Measurements from ENCODE around the gene MYH10.

The MYH10 gene

DNA sequence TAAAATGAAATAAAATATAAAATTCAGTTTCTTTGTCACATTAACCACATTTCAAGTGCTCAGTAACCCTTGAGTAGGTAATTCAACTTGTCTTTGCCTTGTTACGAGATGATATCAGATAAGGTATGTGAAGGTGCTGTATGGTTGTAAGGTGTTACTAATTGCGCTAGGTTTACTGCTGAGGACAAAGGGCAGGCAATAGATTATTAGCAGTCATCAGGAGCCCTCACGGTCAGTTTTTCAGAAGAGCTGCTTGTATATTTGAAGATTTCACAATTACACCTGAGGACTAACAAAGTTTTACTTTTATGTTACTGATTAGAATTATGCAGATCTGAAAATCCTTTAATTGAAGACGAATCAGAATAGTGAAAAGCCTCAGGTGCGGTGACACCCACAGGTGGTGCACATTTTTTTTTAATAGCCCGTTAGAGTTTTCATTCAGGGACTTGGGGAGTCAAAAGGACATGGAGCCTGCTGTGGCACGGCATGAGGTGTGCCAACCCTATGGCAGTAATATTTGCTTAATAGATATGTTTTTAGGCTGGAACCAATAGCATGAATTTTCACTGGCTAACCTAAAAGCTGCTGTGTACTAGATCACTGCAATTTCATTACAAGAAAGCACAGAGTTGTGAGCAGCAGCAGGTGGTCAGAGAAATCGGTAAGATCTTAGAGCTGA, 178.5 kb downstream of the MYH10 start:
- DNase-seq (ENCODE audit: low read depth in 2 of 3, low spot score in 1 of 3), result no peak

GRCh38 chr17:8448310-8448709, 182.2 kb downstream of the MYH10 start:
- no peak for DNase-seq (ENCODE audit: low read depth in 2 of 3, low spot score in 1 of 3)

DNA sequence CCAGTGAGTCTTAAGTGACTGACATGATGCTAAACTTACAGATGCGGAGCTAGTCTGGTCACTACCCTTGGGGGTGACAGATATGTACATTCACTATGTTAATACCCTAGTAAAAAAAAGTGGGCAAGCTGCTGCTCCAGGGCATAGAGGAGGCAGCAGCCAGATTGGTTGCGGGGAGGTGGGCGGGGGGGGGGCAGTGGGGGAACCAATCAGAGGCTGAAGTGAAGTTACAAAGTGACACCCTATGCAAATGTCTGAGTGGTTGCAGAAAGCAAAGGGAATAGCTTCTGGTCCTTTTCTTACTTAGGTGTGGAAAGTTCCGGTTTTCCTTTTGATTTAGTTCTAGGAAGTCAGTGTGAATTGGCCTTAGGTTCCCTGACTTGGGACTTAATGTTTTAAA, 182.7 kb downstream of the MYH10 start:
- DNase-seq (ENCODE audit: low read depth in 2 of 3, low spot score in 1 of 3), result no peak

GRCh38 chr17:8445536-8445935, 185.0 kb downstream of the MYH10 start:
- no peak for DNase-seq (ENCODE audit: low read depth in 2 of 3, low spot score in 1 of 3)

DNA sequence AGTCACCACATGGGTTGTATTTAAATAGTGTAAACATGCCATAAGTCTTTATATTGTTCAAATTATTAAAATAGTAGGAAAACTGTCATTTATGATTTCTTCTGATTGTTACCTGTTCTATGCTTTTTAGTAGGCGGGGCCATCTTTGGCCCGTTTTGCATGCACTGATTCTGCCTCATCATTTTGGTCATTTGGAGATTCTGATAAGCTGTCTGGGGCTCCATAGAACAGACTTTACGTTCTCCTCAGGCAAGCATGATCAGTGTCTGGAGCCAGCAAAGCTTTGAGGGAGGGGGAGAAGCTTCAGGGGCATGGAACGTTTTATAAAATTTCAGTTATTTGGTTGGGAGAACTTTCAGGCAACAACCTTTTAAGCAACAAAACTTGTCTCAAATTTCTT, 186.0 kb downstream of the MYH10 start:
- no peak for DNase-seq (ENCODE audit: low read depth in 2 of 3, low spot score in 1 of 3)

- no peak for DNase-seq (ENCODE audit: low read depth in 2 of 3, low spot score in 1 of 3)
Measured at GRCh38 chr17:8443756-8444155, 186.8 kb downstream of the MYH10 start.

DNA sequence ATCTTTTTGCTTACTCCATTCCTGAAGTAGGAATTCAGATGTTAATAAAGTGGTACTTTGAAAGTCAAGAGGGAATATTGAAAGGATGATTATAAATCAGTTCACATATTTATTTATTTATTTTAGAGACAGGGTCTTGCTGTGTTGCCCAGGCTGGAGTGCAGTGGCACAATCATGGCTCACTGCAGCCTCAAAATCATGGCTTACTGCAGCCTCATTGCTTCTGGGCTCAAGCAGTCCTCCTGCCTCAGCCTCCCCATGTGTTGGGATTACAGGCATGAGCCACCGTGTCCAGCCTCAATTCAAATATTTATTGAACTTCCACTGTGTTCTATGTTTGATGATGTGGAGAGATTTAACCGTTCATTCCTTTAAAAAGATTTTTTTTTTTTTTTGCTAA, 188.2 kb downstream of the MYH10 start:
- no peak for DNase-seq (ENCODE audit: low read depth in 2 of 3, low spot score in 1 of 3)

DNA sequence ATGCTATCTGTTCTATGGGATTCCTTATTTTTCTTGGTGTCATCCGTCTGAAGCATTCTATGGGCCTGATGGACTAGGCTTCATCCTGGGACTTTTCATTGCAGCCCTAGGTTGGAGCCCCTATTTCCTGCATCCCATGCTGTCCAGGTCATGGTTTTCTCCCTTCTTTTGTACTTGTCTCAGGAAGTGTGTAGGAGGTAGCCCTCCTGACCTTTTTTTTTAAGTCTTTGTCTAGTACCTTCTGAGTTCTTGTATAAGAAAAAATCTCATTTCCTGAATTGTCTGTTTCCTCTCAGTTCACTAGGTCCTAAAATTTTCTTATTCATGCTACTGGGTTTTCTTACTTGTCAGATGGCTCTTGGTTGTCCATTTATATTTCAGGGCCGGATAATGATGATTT, 188.8 kb downstream of the MYH10 start:
- no peak for DNase-seq (ENCODE audit: low read depth in 2 of 3, low spot score in 1 of 3)

- no peak for DNase-seq (ENCODE audit: low read depth in 2 of 3, low spot score in 1 of 3)
Measured at GRCh38 chr17:8439681-8440080, 190.8 kb downstream of the MYH10 start.

DNA sequence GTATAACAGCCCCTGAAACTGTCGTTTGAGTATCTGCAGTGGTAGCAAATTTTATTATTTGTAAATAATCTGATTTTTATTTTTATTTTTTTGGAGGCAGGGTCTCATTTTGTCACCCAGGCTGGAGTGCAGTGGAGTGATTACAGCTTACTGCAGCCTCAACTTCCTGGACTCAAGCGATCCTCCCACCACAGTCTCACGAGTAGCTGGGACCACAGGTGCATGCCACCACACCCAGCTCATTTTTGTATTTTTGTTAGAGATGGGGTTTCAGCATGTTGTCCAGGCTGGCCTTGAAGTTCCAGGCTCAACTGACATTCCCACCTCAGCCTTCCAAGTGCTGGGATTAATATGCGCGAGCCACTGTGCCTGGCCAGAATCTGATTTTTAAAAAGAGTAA, 192.1 kb downstream of the MYH10 start:
- no peak for DNase-seq (ENCODE audit: low read depth in 2 of 3, low spot score in 1 of 3)

GRCh38 chr17:8436844-8437171, 193.7 kb downstream of the MYH10 start:
- DNase-seq (ENCODE audit: low read depth in 2 of 3, low spot score in 1 of 3), result no peak

GRCh38 chr17:8436169-8436843, 194.2 kb downstream of the MYH10 start:
- DNase-seq (ENCODE audit: low read depth in 2 of 3, low spot score in 1 of 3), result peak; percentile 45 to 54 (median 45)

- peak; percentile 97 to 99 (median 98) for DNase-seq (ENCODE audit: low read depth in 2 of 3, low spot score in 1 of 3)
Measured at GRCh38 chr17:8435245-8436168, 195.0 kb downstream of the MYH10 start, which contains the start of gene NDEL1. TSS of gene NDEL1 (plus strand) at chr17:8435884. CDS start at chr17:8444272, 8,388 bp downstream.

- no peak for DNase-seq (ENCODE audit: low read depth in 2 of 3, low spot score in 1 of 3)
Measured at GRCh38 chr17:8430966-8431365, 199.6 kb downstream of the MYH10 start.

DNA sequence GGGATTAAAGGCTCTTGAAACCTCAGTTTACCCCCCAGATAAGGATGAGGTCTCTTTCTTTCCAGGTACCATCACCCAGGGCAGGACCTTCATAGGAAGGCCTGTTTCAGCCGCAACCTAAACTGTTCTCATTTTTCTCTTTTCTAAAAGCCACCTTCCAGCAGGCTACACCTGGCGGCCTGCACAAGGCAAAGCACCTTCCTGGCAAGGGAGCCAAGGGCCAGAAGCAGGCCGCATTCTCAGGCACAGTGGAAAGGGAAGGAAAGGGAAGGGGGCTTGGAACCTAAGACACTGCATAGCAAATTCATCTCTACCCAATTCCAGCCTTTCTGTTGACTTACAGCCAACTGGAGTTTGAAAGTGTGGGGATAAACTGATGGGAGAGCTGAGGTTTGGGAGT, 203.7 kb downstream of the MYH10 start:
- DNase-seq (ENCODE audit: low read depth in 2 of 3, low spot score in 1 of 3), result no peak

DNA sequence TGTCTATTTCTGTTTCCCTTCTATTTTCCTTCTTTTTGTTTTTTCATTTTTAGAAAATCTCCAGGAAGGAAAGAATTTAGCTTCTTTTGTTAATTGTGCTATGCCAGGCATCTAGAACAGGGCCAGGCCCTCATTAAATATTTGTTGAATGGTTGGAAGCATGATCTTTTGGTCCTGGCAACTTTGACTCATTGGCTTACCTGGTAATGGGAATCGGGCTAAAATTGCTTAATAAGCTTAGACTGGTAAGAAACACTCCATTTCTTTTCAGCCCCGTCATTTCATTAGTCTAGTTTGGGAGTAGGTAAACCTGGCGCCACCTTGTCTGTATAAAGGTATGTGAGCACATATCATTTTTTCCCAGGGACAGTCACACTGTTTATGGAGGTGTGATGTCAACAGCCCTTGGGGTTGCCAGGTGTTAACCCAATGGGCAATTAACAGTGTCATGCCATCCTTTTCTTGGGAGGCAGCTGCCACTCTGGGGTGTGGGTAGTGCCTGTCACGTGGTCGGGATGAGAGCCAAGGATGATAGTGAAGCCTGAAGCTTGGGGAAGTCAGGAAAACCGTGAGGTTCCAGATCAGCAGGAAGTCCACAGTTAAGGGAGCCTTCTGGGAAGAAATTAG, 204.3 kb downstream of the MYH10 start:
- DNase-seq (ENCODE audit: low read depth in 2 of 3, low spot score in 1 of 3), result no peak

Measured in stimulated activated CD4-positive, alpha-beta T cell treated with anti-CD3 and anti-CD28 coated beads, Interleukin-12 subunit alpha, Interleukin-12 subunit beta, amount 100 ng/mL, for 48 hours (primary cell).